Parathyroid adenoma (tissue), 2 donors: ENCODE data around the gene ONECUT3.

ENCODE experiments used
- H2AFZ ChIP-seq: fragments of 300-600 bp; sonication (generic); one replicate; pipeline ENCODE4 v1.7.0; 2017; ENCODE audit warnings: antibody characterized with exemption, mild to moderate bottlenecking
- H3K27ac ChIP-seq: fragments of 300-600 bp; sonication (generic); one replicate; pipeline ENCODE4 v1.7.0; 2017
- H3K27me3 ChIP-seq: fragments of 300-600 bp; sonication (generic); one replicate; pipeline ENCODE4 v1.7.0; 2017; ENCODE audit warnings: low read length; ENCODE audit not compliant: control insufficient read depth, insufficient read depth
- H3K36me3 ChIP-seq: fragments of 300-600 bp; sonication (generic); one replicate; pipeline ENCODE4 v1.7.0; 2017; ENCODE audit warnings: low read length; ENCODE audit not compliant: control insufficient read depth, insufficient read depth
- H3K4me1 ChIP-seq: fragments of 300-600 bp; sonication (generic); one replicate; pipeline ENCODE4 v1.7.0; 2017; ENCODE audit warnings: control low read depth
- H3K4me2 ChIP-seq: fragments of 300-600 bp; sonication (generic); one replicate; pipeline ENCODE4 v1.7.0; 2017; ENCODE audit warnings: low read length
- H3K4me3 ChIP-seq: fragments of 300-600 bp; sonication (generic); one replicate; pipeline ENCODE4 v1.7.0; 2017; ENCODE audit warnings: low read depth, low read length
- H3K79me2 ChIP-seq: fragments of 300-600 bp; sonication (generic); one replicate; pipeline ENCODE4 v1.7.0; 2017; ENCODE audit warnings: control low read depth
- H3K9ac ChIP-seq: fragments of 300-600 bp; sonication (generic); one replicate; pipeline ENCODE4 v1.7.0; 2017; ENCODE audit warnings: mild to moderate bottlenecking
- H3K9me3 ChIP-seq: fragments of 300-600 bp; sonication (generic); one replicate; pipeline ENCODE4 v1.7.0; 2017; ENCODE audit warnings: low read length; ENCODE audit not compliant: control insufficient read depth
- TF ChIP-seq, protein P1 (sequence below): fragments of 300-600 bp; sonication (generic); IDR thresholded peaks from one replicate; pipeline ENCODE4 v1.7.0; 2017; ENCODE audit warnings: antibody characterized with exemption, mild to moderate bottlenecking
- donor health status: primary hyperparathyroidism.

Gene ONECUT3

GRCh38 chr19:1813192-1814182 lies 60.2 kb downstream of the ONECUT3 start:
- Histone ChIP-seq H3K4me2 (peak overlapping the region; percentile 96), H2AFZ (no peak overlapping the region), H3K36me3 (no peaks in the 10 kb centered on the region), H3K27me3 (no peaks in the 10 kb centered on the region), H3K4me1 (peaks cover 4% of the 10 kb centered on the region), H3K9me3 (no peaks in the 10 kb centered on the region), H3K4me3 (peak overlapping the region; percentile 67), H3K27ac (no peak overlapping the region), H3K79me2 (no peaks in the 10 kb centered on the region), H3K9ac (no peak overlapping the region)
- TF ChIP-seq, protein P1, sequence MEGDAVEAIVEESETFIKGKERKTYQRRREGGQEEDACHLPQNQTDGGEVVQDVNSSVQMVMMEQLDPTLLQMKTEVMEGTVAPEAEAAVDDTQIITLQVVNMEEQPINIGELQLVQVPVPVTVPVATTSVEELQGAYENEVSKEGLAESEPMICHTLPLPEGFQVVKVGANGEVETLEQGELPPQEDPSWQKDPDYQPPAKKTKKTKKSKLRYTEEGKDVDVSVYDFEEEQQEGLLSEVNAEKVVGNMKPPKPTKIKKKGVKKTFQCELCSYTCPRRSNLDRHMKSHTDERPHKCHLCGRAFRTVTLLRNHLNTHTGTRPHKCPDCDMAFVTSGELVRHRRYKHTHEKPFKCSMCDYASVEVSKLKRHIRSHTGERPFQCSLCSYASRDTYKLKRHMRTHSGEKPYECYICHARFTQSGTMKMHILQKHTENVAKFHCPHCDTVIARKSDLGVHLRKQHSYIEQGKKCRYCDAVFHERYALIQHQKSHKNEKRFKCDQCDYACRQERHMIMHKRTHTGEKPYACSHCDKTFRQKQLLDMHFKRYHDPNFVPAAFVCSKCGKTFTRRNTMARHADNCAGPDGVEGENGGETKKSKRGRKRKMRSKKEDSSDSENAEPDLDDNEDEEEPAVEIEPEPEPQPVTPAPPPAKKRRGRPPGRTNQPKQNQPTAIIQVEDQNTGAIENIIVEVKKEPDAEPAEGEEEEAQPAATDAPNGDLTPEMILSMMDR, result no peak

GRCh38 chr19:1814391-1814790 lies 61.1 kb downstream of the ONECUT3 start:
- Histone ChIP-seq H2AFZ (no peak overlapping the region), H3K4me3 (no peak overlapping the region), H3K36me3 (no peaks in the 10 kb centered on the region), H3K4me2 (no peak overlapping the region), H3K4me1 (peaks cover 4% of the 10 kb centered on the region), H3K79me2 (no peaks in the 10 kb centered on the region), H3K27ac (no peak overlapping the region), H3K27me3 (no peaks in the 10 kb centered on the region), H3K9ac (no peak overlapping the region), H3K9me3 (no peaks in the 10 kb centered on the region)
- TF ChIP-seq, protein P1, result no peak

DNA sequence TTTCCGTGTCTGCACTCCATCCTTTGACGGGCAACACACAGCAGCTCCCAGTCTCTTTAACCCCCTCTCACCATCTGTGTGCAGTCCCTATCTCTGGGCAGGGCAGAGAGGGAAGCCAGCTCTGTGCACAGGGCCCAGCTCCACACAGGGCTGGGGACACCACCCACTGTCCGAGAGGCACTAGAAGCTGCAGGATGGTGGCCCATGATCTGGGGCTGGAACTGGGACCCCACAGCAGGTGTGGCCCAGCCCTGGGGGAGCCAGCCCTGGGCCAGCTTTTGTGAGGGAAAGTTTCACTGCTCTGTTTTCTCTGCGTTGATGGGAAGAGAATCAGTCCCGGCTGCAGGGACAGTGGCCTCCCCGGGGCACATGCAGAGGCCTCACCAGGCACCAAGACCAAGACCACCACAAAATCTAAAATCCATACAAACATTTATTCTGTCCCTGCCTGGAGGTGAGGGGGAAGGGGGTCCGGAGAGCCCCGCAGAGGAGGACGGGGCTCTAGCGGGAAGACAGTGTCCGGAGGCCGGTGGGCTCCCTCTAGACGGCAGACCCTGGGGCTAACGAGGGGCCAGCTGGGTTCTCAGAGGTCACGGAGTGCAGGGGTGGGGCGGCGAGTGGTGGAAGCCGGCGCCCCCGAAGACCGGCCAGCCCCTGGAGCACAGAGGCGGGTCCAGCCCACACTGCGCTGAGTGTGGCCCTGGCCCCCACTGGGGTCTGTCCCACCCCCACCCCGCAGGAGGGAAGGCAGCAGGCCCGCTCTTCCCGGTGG lies 61.7 kb downstream of the ONECUT3 start:
- Histone ChIP-seq H3K27ac (no peak overlapping the region), H3K36me3 (no peaks in the 10 kb centered on the region), H3K4me3 (no peak overlapping the region), H3K4me1 (peaks cover 4% of the 10 kb centered on the region), H2AFZ (no peak overlapping the region), H3K9ac (no peak overlapping the region), H3K79me2 (no peaks in the 10 kb centered on the region), H3K4me2 (no peak overlapping the region), H3K9me3 (no peaks in the 10 kb centered on the region), H3K27me3 (no peaks in the 10 kb centered on the region)
- TF ChIP-seq, protein P1, result no peak

GRCh38 chr19:1815605-1816529 lies 62.6 kb downstream of the ONECUT3 start:
- no peak overlapping the region for H3K9ac ChIP-seq
- no peak overlapping the region for H3K4me3 ChIP-seq
- no peak overlapping the region for H2AFZ ChIP-seq
- no peaks in the 10 kb centered on the region for H3K9me3 ChIP-seq
- no peaks in the 10 kb centered on the region for H3K79me2 ChIP-seq
- TF ChIP-seq, protein P1, result no peak
- peaks cover 4% of the 10 kb centered on the region for H3K4me1 ChIP-seq
- no peak overlapping the region for H3K4me2 ChIP-seq
- no peaks in the 10 kb centered on the region for H3K27me3 ChIP-seq
- no peak overlapping the region for H3K27ac ChIP-seq
- H3K36me3 ChIP-seq, result no peaks in the 10 kb centered on the region
